ENCODE measurements around the gene ADRA2C.
"Not testable (repeated sequence)": the region's sequence is repeated elsewhere in the genome, so short reads cannot be mapped to it uniquely, and the experiment has no call there.

The ADRA2C gene

DNA sequence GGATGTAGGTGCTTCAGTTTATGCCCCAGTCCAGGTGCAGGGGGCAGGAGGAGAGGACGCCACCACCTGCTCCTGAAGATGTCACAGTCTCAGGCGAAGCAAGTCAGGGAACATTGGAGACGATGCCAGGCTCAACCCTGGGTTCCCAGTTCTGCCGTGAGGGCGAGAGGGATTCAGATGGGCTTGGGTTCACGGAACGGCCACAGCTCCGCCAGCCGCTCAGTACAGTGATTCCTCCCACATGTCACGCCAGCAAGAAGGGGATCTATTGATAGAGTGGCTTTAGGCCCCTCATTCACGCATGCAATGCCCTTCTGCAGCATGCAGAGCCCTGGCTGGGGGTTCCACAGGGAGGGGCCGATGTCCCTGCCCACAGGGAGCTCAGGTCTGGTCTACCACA lies 34.2 kb downstream of the ADRA2C start:
- no peak for DNase-seq

DNA sequence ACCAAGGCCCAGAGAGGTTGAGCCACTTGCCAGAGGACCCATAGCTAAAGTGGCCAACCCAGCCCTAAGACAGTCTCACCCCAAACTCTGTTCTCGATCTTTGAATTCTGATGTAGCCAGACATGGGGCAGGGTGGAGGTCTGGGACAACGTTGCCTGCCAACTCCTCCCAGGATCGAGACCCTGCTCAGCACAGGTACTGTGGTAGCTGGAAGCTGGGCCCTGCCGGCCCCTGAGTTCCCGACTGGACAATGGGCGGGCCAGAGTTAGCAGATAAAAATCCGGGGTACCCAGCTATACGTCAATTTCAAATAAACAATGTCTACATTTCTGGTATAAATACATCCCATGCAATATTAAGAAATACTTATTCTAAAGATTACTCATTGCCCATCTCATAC lies 35.3 kb downstream of the ADRA2C start:
- no peak for DNase-seq

DNA sequence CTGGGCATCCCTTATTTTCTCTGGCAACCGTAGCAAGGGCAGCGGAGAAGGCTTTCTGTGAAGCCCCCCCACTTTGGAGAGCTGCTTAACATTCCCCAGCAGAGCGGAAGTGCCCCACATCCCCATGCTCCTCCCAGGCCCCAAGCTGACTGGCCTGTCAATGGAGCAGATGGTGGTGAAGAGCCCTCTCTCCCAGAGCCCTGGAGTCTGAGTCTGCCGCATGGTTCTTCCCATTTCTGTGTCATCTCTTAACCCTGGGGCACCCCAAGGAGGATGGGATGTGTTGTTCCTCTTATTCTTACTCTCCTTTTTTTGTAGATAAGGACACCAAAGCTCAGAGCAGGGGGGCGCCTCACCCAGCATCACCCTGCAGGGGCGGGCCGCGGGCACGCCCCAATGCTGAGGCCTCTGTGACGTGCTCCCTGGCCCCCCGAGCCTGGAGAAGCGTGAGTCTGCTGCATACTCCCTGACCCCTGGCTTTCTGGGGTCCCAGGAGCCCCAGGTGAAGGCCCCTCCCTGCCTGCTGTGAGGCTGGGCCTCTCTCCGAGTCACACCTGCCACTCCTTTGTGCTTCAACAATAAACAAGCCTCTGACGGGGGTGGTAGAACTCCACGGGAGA lies 35.9 kb downstream of the ADRA2C start:
- no peak for DNase-seq

DNA sequence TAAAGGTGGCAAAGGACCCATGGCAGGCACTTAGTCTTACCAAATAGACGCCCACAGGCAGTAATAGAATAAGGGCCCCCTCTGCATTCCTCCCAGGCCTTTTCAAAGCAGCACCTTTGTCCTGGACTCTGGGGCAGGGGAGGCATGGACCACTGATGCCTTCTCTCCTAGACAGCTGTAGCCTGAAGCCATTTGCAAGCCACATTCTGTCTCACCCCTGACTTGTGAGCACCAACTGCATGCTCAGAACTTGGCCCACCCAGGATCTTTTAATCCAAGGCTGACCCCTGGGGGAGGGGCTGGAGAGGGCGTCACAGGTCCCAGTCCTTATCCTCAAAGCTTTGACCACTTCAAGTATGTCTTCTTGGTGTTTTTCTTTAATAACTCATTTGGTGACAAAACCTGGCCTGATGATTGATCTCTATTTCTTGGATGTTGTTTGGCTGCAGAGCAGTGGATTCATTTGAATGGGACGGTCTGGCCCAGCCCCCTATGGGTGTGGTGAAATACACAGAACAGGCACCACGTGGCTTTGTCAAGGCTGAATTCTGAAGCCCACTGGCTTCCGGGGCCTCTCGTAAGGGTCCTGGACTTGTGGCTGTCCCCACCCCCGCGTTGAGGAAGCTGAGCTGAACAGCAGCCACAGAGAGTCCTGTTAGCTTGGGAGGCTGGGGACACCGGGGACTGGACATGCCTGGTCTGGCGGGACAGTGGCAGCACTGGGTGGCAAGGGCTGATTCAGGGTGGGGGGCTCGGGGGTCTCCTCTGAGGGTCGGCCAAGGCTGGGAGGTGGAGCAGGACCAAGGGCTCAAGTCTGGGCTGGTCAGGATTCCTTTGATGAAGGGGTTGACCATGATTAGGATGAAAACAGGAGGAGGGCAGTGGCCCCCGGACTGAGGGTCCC lies 36.6 kb downstream of the ADRA2C start:
- DNase-seq = no peak

DNA sequence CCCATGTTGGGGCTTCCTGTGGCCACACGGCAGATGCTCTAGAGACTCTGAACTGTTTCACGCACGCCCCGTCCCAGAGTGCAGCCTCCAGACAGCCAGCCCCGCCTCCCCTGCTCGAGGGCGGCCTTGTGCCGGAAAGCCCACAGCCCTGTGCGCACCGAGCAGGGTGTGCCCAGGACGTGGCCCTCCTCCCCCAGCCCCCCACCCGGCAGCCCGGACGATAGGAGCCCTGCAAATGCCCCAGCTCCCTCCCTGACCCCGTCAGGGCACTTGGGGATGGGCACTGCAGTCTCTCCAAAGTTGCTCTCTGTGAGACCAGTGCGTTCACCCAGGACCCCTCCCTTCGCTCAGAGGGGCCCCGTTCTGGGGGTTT lies 37.3 kb downstream of the ADRA2C start:
- DNase-seq = no peak

DNA sequence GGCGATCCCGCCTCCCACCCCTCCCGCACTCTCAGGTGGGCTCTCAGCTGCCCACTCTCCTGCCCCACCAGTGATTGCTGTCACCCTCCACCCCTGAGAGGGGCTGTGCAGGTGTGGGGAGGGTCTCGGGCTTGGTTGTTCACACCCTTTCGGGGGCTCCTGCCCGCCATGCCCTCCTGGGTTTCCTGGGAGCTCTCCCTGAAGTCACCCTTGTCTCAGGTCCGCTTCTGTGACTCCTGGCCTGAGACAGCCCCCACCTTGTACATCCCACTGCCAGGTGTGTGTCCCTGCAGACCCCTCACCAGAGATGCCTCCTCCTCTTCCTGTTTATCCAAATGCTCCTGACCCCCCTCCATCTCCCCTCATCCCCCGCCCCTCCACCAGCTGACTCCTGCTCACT lies 37.8 kb downstream of the ADRA2C start:
- DNase-seq = no peak

DNA sequence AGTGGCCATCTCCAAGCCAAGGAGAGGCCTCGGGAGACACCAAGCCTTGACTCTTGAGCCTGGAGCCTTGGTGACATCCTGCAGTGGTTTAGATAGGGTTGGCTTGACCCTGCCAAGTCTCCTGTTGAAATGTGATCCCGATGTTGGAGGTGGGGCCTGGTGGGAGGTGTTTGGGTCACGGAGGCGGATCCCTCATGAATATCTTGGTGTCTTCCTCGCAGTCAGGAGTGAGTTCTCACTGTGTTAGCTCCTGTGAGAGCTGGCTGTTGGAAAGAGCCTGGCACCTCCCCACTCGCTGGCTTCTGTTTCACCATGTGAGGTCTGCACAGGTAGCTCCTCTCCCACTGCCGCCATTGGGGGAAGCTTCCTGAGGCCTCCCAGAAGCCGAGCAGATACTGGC lies 38.8 kb downstream of the ADRA2C start:
- no peak for DNase-seq

DNA sequence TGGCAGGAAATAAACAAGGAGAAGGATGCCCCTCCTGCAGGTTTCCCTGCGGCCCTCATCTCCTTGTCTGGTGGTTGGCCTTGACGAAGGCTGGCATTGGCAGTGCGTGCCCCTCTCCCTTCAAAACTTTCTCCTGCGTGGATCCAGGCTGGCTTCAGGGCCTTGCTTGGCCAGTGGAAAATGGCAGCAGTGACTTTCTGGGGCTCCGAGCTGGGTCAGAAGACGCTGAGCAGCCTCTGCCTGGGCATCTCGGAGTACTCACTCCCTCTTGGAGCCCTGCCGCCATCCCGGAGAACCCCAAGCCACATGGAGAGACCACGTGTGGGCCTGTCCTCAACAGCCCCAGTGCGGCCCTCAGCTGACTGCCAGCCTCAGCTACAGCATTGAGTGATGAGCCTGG lies 39.5 kb downstream of the ADRA2C start:
- no peak for DNase-seq

DNA sequence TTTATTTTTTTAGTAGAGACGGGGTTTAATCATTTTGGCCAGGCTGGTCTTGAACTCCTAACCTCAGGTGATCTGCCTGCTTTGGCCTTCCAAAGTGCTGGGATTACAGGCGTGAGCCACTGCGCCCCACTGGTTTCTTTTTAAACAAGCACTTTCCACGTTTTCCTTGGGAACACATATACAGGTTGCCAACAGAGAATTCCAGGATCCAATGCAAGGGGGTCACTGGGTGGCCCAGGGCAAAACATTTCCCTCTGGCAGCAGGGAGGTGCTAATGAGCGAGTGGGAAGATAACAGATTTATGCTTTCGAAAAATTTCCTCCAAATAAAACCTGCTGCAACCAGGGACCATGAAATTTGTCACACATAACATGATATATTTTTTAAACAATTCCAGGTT lies 41.1 kb downstream of the ADRA2C start:
- DNase-seq = no peak

DNA sequence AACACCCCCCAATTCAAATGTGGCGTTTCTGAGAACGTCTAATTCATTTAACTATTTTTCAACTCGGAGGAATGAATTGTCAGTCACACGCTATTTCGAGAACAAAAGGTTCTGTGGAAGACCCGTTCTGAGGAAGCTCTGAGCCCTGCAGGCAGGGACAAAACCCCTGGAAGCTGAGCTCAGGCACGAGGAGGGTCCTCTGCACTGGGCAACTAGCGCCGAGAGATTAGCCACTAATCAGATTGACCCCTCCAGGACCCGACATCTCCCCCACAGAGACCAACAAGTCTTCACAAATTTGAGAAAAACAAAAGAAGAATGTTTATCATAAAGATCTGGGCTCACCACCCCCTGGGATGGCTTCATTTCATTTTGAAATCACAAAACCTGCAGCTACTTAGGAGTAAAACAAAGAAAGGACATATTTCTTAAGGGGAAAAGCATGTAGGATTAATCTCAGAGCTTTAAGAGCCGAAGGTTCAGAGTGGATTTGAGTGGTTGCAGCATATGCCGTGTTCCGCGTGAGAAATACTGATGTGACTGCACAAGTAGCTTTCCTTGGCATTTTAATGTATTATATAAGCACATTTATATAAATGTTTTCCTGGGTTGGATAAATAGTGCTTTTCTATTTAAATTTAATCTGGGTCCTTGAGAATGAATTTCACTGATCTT lies 41.8 kb downstream of the ADRA2C start:
- no peak for DNase-seq

DNA sequence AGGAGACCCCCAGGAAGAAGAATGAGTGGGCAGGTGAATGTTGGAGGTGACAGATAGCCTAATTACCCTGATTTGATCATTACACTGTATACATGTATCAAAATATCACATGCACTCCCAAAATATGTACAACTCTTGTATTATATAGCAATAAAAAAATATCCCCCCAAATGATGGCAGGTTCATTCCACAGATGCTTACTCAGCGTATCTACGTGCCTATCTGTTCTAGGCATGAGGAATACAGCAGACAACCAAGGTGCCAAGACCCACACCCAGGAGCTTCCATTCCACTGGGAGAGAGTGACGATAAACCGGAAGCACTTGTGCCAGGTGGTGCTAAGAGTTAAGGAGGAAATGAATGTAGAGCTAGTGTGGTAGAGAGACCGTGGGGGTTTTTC lies 42.4 kb downstream of the ADRA2C start:
- no peak for DNase-seq

DNA sequence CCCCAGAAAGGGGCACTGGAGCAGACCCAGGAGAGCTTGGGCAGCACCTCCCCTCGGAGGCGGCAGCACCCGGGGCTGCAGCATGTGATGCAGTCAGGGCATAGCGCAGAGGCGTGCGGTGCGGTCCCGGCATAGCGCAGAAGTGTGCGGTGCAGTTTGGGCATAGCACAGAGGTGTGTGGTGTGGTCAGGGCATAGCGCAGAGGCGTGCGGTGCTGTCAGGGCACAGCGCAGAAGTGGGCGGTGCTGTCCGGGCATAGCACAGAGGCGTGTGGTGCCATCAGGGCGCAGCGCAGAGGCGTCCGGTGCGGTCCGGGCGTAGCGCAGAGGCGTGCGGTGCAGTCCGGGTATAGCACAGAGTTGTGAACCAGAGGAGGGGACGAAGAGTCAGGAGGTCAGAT lies 42.8 kb downstream of the ADRA2C start:
- no peak for DNase-seq

DNA sequence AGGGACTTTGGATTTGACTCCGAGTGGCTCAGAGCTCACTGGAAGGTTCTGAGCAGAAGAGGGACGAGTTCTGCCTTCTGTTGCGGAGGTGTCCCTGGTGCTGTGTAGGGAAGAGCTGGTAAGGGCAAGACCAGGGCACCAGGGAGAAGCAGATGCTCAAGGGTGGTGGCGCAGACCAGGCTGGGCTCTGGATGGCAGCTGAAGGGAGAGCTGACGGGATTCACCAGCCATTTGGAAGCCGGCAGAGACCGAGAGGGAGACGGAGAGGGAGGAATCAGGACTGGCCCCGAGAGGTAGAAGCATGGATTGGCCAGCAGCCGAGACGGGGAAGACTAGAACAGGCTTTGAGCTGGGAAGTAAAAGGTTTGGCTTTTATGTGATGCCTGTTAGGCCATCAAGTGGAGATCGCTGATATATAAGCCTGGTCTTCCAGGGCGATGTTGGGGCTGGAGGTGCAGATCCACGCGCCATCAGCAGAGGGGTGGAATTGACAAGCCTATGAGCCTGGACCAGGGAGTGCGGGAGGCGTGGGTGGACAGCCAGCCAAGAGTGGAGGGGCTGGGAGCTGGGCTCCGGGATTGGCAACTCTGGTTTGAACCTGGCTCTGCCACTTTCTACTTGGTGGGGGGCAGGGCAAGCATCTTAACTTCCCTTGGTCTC lies 43.4 kb downstream of the ADRA2C start:
- DNase-seq = no peak

DNA sequence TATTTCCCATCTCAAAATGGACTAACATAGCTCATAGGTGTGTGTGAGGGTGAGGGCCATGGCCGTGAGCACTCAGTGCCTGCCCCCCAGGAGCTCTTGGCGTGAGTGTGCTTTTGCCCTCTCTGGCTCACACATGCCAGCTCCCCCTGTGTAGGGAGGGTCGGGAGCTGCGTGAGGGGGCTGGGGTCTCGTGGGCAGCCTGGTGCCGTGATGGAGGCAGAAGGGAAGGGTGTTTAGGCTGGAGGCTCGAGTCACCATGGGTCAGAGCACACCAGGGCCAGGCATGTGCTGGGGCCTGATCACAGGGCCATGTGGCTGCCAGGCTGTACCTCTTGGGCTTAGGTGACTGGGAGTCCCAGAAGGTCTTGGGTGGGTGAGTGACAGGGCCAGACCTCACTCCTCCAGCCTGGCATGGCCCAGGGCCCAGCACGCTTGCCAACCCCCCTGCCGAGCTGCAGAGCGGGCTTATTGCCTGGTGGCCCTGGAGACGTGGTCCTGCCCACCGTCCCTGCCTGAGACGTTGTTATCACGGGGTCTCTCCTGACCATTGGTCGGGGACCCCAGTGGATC lies 44.0 kb downstream of the ADRA2C start:
- no peak for DNase-seq

DNA sequence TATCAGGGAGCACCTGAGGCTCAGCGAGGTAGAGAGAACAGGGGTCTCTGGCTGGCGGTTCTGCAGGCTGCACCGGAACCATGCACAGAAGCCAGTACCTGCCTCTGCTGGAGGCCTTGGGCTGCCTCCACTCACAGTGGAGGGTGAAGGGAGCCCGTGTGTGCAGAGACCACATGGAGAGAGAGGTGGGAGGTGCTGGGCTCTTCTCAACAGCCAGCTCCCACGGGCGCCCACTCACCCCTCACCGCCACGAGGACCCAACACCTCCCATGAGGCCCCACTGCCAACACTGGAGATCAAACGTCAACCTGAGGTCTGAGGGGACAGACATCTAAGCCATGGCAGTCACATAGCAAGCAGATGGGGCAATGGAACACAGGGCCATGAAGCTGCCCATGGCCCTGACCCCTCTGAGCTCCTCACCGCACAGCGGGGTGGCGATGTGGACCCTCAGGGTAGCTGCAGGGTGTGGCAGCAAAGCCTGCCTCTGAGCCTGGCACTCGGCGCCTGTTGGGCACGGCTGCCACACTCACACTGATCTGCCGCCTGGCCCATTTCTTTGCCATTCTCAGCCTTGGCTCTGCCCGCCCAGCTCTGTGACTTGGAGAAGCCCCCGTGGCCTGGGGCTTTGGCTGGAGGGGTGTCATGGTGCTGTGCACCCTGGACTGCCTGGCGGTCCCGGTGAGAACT lies 44.8 kb downstream of the ADRA2C start:
- DNase-seq = no peak

DNA sequence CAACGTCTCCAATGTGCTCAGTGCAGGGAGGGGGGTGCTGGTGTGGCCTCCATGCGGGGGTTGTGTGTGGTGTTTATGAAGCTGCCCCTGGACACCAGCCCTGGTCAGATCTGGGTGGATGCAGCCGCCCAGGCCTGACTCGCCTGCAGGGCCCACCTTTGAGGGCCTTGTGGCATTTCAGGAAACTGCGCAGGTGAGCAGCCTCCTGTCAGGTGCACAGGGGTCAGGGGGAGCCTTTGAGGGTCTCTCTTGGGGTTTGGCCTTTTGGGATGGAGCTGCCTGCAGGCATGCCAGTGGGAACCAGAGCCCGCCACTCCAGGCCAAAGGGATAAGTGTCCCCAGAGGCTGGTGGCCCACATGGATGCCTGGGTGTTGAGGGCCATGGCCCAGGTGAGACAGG lies 45.4 kb downstream of the ADRA2C start:
- no peak for DNase-seq

DNA sequence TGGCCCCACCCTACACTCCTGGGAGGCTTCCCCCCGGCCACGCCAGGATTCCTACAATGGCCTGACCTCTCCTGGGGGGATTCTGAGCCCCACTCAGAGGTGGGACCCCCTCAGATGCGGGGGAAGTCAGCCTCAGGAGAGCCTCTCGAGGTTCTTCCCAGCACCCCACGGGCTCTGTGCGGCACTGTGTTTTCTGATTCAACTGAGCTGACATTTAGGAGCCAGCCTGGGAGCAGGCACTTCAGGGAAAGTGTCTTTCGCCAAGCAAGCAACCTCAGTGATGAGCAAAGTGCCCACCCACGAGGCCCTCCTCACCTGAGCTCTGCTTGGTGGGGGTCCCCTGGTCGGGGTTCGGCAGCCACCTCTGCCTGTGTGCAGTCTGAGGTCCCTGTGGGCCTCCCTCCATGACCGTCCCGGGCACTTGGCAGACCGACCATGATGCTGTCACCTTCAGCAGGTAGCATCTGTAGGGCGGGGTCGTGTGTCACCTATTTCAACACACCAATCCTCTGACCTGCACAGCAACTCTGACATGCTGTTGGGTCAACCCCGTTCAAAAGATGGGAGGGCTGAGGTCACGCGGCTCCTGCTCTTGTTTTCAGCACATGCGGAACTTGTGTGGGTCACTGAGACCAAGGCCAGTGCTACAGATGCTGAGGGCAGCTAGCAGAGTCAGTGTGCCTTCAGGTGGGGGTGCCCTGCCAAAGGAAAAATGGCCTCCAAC lies 46.2 kb downstream of the ADRA2C start:
- no peak for DNase-seq

DNA sequence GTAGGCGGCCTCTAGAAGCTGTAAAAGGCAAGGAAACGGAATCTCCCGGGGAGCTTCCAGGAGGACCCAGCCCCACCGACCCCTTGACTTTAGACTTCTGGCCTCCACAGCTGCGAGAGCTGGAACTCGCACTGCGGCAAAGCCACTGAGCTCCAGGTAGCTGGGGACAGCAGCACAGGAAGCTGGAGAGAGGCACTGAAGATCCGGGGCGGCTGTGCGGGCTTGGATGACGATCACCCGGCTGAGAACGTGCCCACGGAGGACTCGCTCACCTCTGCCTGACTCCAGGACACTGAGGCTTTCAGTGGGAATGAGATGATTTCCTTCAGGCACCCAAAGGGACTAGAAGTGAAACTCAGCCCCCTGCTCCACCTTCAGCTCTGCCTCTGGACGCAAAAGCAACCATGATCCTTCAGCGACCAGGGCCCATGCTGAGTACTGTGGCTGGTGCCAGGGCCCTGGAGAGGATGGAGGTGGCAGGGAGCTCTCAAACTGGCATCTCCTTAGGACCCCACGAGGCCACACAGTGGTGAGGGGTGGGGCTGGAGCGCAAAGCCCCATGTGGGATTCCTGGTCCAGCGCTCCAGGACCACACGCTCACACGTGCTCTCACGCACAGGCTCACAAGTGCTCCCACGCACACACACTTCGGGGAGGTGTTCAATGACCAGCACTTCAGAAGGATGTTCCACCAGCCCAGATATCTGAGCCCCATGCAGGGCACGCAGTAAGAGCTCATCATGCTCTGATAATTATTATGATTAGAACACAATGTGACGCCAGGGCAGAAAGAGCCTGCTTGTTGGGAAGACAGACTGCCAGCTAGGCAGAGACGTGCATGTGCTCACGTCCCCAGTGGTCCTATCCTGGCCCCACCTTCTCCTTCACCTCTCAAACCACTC lies 47.2 kb downstream of the ADRA2C start:
- DNase-seq = no peak

DNA sequence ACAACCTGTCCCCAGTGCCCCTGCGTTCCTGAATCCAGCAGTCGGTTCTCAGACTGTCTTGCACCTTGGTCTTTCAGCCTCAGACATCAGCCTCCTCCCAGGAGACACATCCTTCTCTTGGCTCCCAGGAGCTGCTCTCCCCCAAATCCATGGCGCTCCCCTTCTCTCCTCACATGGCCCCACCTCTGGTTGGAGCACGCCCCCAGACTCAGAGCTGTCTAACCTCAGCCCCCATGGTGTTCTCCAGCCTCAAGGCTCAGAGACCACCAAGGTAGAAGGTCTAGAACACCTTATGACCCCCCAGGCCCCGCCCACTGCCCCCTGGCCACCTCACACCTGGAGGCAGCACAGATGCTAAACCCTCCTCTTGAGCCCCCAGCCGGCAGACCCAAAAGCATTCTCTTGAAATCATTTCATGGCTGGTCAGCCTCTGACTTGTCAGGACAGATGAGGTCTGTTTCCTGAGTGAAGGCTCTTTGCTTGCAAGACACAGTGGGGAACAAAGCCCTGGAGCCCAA lies 47.9 kb downstream of the ADRA2C start:
- DNase-seq = no peak

DNA sequence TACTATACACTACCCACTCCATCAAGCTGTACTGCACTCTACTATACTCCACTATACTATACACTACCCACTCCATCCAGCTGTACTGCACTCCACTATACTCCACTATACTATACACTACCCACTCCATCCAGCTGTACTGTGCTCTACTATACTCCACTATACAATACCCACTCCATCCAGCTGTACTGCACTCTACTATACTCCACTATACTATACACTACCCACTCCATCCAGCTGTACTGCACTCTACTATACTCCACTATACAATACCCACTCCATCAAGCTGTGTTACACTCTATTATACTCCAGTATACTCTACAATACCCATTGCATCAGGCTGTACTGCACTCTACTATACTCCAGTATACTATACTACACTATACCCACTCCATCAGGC lies 48.7 kb downstream of the ADRA2C start:
- DNase-seq = not testable (repeated sequence)

Measured in activated CD4-positive, alpha-beta T cell treated with anti-CD3 and anti-CD28 coated beads, Interleukin-2, Interleukin-6, amounts not matched to agents 100 ng/mL and 50 ng/mL, durations not matched to agents 16 hours and 8 hours (primary cell).